ENCODE data around the gene STAM.

- no peak for TF ChIP-seq REST (IDR thresholded peaks at IDR 0.05; ENCODE audit: insufficient read depth in 1 of 2, low read depth in 2 of 2, low read length in 2 of 2)
- TF ChIP-seq POLR2AphosphoS5 (IDR thresholded peaks at IDR 0.05; ENCODE audit: low read depth, low read length) = no peak
- no peak for TF ChIP-seq SIN3A (IDR thresholded peaks at IDR 0.05; ENCODE audit: borderline replicate concordance, insufficient read depth, low read length)
Measured at GRCh38 chr10:17758200-17758599, 114.2 kb downstream of the STAM start.

Data from PFSK-1 (cell line).